Brain microvascular endothelial cell (primary cell): ENCODE measurements around the gene FAM193A.
A peak's percentile ranks its signal among the peaks of the same experiment; 100 is the strongest.
"Not testable (repeated sequence)": the region's sequence is repeated elsewhere in the genome, so short reads cannot be mapped to it uniquely, and the experiment has no call there.

Source experiments
- DNase-seq: peaks from one replicate; pipeline ENCODE4 v3.0.0-alpha.2; 2020
- H3K27ac ChIP-seq: fragments of 250-450 bp; sonication (Bioruptor Pico); 2 replicates; pipeline ENCODE4 v1.5.1; 2020; ENCODE audit warnings: mild to moderate bottlenecking, moderate library complexity
- H3K27me3 ChIP-seq: fragments of 250-450 bp; sonication (Bioruptor Pico); replicated peaks from 2 replicates; pipeline ENCODE4 v1.5.1; 2020; ENCODE audit warnings: mild to moderate bottlenecking
- H3K36me3 ChIP-seq: fragments of 250-450 bp; sonication (Bioruptor Pico); replicated peaks from 2 replicates; pipeline ENCODE4 v1.5.1; 2020; ENCODE audit warnings: mild to moderate bottlenecking
- H3K4me3 ChIP-seq: 2 replicates; pipeline ENCODE4 v1.5.1; 2011; ENCODE audit warnings: low read depth, mild to moderate bottlenecking, control low read depth, low read length, moderate library complexity
- in situ Hi-C: cut with HindIII; loops from 2 replicates; pipeline ENCODE4 v1.10.0; 2017; ENCODE audit warnings: low sequenced_read_pairs, low pct_ligation_motif_present
- TF ChIP-seq, protein P1 (sequence below): IDR thresholded peaks from 2 replicates; pipeline ENCODE4 v1.5.1; 2011; ENCODE audit warnings: low read depth, mild to moderate bottlenecking, moderate library complexity, low read length, control low read depth, inconsistent platforms; ENCODE audit errors: missing control alignments

Gene FAM193A

DNA sequence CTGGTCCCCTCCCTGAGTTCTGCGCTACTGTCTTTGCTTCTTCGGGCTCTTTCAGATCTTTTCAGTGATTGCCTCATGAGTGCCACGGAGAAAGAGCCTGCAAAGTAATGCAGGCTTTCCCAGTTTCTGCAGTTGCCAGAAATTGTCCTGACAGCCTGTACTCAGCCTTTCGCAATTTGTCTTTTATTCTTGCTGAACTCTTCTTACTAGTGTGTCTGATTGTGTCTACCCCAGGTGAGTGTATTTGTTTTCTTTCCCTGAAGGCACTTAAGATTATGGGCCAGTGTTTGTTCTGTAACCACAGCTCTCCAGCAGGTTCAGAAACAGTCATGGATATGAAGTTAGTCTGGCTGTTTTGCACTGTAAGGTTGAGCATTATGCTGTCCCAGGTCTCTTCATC is 47.1 kb downstream of the FAM193A start:
- no peaks in the 10 kb centered on the region for H3K36me3 ChIP-seq
- no peak for DNase-seq
- in situ Hi-C loops = no loop called here
- no peaks in the 10 kb centered on the region for H3K27me3 ChIP-seq
- no peak overlapping the region for H3K27ac ChIP-seq
- H3K4me3 ChIP-seq = no peak overlapping the region
- TF ChIP-seq, protein P1, sequence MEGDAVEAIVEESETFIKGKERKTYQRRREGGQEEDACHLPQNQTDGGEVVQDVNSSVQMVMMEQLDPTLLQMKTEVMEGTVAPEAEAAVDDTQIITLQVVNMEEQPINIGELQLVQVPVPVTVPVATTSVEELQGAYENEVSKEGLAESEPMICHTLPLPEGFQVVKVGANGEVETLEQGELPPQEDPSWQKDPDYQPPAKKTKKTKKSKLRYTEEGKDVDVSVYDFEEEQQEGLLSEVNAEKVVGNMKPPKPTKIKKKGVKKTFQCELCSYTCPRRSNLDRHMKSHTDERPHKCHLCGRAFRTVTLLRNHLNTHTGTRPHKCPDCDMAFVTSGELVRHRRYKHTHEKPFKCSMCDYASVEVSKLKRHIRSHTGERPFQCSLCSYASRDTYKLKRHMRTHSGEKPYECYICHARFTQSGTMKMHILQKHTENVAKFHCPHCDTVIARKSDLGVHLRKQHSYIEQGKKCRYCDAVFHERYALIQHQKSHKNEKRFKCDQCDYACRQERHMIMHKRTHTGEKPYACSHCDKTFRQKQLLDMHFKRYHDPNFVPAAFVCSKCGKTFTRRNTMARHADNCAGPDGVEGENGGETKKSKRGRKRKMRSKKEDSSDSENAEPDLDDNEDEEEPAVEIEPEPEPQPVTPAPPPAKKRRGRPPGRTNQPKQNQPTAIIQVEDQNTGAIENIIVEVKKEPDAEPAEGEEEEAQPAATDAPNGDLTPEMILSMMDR = no peak

DNA sequence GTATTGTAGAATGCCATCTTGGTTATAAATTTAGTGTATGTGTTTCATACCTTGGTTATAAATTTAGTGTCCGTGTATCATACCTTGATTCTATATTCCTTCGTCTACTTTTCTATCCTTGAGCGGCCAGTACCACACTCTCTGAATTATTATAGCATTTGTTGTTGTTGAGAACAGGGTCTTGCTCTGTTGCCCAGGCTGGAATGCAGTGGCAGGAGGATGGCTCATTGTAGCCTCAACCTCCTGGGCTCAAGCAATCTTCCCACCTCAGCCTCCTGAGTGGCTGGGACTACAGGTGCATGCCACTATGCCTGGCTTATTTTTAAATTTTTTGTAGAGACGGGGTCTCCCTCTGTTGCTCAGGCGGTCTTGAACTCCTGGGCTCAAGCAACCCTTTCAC is 50.1 kb downstream of the FAM193A start:
- DNase-seq = no peak
- H3K4me3 ChIP-seq = no peak overlapping the region
- in situ Hi-C loops = no loop called here
- H3K27me3 ChIP-seq = no peaks in the 10 kb centered on the region
- TF ChIP-seq, protein P1 = no peak
- no peak overlapping the region for H3K27ac ChIP-seq
- H3K36me3 ChIP-seq = no peaks in the 10 kb centered on the region

DNA sequence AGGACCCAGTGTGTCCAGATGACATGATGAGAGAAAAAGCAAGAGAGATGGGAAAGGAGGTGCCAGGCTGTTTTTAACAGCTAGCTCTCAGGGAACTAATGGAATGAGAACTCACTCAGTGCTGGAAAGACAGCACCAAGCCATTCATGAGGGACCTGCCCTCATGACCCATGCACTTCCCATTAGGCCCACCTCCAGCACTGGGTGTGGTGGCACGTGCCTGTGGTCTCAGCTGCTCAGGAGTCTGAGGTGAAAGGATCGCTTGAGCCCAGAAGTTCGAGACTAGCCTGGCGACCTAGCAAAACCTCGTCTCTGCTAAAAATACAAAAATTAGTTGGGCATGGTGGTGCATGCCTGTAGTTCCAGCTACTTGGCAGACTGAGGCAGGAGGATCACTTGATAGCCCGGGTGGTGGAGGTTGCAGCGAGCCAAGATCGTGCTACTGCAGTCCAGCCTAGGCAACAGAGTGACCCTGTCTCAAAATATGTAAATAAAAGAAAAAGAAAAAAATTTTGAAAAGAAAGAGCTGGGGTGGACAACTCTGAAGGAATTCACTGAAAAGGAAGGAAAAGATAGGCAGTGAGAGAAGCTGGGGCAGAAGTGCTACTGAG is 50.9 kb downstream of the FAM193A start:
- TF ChIP-seq, protein P1 = no peak
- H3K27ac ChIP-seq = no peak overlapping the region
- DNase-seq = no peak
- in situ Hi-C loops = no loop called here
- H3K27me3 ChIP-seq = no peaks in the 10 kb centered on the region
- no peak overlapping the region for H3K4me3 ChIP-seq
- H3K36me3 ChIP-seq = no peaks in the 10 kb centered on the region

DNA sequence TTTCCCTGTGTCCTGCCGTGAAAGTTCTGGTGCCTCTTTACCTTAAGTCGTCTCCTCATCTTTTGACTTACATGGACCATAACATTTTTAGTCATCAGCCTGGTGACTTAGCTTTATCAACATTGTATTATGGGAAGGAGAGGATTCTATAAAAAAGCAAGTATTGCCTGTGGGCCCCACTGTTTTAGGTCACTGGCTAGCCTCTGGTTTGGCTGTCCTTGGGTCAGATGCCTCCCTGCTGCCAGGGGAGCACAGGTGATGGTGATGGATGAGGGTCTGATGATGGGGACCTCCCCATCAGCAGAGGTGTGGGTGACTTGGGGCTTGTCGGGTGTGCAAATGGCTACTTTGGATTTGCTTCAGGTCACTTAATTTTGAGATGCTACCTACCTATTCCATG is 51.8 kb downstream of the FAM193A start:
- H3K4me3 ChIP-seq = no peak overlapping the region
- H3K27me3 ChIP-seq = no peaks in the 10 kb centered on the region
- no peak overlapping the region for H3K27ac ChIP-seq
- H3K36me3 ChIP-seq = no peaks in the 10 kb centered on the region
- DNase-seq = no peak
- in situ Hi-C loops = no loop called here
- TF ChIP-seq, protein P1 = no peak

DNA sequence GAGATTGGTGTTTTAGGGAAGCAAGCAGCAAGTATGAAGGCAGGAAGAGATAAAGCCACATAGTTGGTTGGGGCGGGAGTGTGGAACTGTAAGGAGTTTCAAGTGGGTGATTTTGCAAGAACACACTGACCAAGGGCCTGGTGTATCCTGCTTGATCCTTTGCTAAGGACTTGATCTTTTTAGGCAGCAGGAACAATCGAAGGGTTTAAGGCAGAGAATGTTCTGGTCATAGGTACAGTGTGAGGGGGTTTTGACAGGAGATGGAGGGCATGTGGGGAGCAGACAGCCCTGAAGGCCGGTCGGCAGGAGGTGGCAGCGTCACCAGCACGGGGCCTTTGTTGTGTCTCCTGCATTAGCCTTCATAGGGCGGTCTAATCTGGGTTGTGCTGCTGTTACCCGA is 54.7 kb downstream of the FAM193A start:
- in situ Hi-C loops = no loop called here
- Histone ChIP-seq H3K27me3 (no peaks in the 10 kb centered on the region), H3K4me3 (no peak overlapping the region), H3K36me3 (peaks cover 1% of the 10 kb centered on the region), H3K27ac (peak overlapping the region; percentile 17)
- DNase-seq = no peak
- TF ChIP-seq, protein P1 = no peak

DNA sequence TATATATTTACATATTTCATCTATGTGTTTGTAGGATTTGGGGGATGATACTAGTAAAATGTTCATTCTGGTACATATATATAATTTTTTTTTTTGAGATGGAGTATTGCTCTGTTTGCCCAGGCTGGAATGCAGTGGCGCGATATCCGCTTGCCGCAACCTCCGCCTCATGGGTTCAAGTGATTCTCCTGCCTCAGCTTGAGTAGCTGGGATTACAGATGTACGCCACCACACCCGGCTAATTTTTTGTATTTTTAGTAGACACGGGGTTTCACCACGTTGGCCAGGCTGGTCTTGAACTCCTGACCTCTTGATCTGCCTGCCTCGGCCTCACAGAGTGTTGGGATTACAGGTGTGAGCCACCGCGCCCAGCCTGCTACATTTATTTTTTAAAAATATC is 55.6 kb downstream of the FAM193A start:
- H3K27ac ChIP-seq, DNase-seq, H3K36me3 ChIP-seq, in situ Hi-C loops, H3K27me3 ChIP-seq, H3K4me3 ChIP-seq: not testable (repeated sequence)
